OCI-LY1 (cell line): Measurements from ENCODE around the gene ENOX2.

Experiments used
- CTCF ChIP-seq: fragments of 200-600 bp; sonication (generic), shearing (Covaris generic); IDR thresholded peaks from 2 replicates; pipeline ENCODE4 v1.5.1; 2017; ENCODE audit warnings: mild to moderate bottlenecking, antibody characterized with exemption, low read length, moderate library complexity, mixed read lengths
- EZH2 ChIP-seq: fragments of 200-600 bp; sonication (generic), shearing (Covaris generic); IDR thresholded peaks from 2 replicates; pipeline ENCODE4 v1.8.0; 2017; ENCODE audit warnings: borderline replicate concordance, mixed run types, mild to moderate bottlenecking, antibody characterized with exemption, low read length, moderate library complexity, mixed read lengths

GRCh38 chrX:130592204-130592603 lies 310.8 kb downstream of the ENOX2 start:
- no peak for TF ChIP-seq CTCF
- no peak for TF ChIP-seq EZH2
